Activated CD4-positive, alpha-beta T cell treated with anti-CD3 and anti-CD28 coated beads for 36 hours (primary cell): ENCODE measurements around the gene GNG3. TPM values are rescaled to one million over a fixed set of nuclear protein-coding genes. Genes with fewer than 3 reads are reported as not detected.

Experiments
- ATAC-seq: fragments of 200-7000 bp; cut with Tn5 transposase; one replicate; pipeline ENCODE4 v1.10.0; 2021; ENCODE audit warnings: mild to moderate bottlenecking, moderate library complexity
- CTCF ChIA-PET: fragments of 350-600 bp; sonication (Branson Sonifier 250); formaldehyde crosslinking; loops from one replicate; lab custom pipeline; 2021; ENCODE audit warnings: antibody characterized with exemption; lab: Charles Lee
- POLR2A ChIA-PET: fragments of 350-600 bp; sonication (Branson Sonifier 250); formaldehyde crosslinking; loops from one replicate; lab custom pipeline; 2021; ENCODE audit warnings: antibody characterized with exemption, inconsistent platforms; lab: Charles Lee
- DNase-seq: peaks from one replicate; pipeline ENCODE4 v3.0.0-alpha.2; 2020
- H3K27ac Mint-ChIP-seq: one replicate; pipeline ENCODE4 v1.8.0; 2021; ENCODE audit warnings: mixed read lengths
- H3K27me3 Mint-ChIP-seq: one replicate; pipeline ENCODE4 v1.8.0; 2021; ENCODE audit warnings: mixed read lengths
- H3K36me3 Mint-ChIP-seq: one replicate; pipeline ENCODE4 v1.8.0; 2021; ENCODE audit warnings: low read depth, mixed read lengths
- H3K4me1 Mint-ChIP-seq: one replicate; pipeline ENCODE4 v1.8.0; 2021; ENCODE audit warnings: mixed read lengths
- H3K4me3 Mint-ChIP-seq: one replicate; pipeline ENCODE4 v1.8.0; 2021; ENCODE audit warnings: mild to moderate bottlenecking, moderate library complexity, mixed read lengths
- H3K9me3 Mint-ChIP-seq: one replicate; pipeline ENCODE4 v1.8.0; 2021; ENCODE audit warnings: low read depth, mixed read lengths
- intact Hi-C, 2 experiments: fragments of 100-400 bp; cut with DNase I in 1 of 2; cut with micrococcal nuclease in 1 of 2; formaldehyde crosslinking; loops; one replicate each; pipeline versions ENCODE4 v1.14.2 to v1.15.1; 2022 to 2024; cut with DNase I, micrococcal nuclease
- total RNA-seq, 2 experiments: library from RNA; stranded (reverse); gene quantifications; one replicate each; pipeline ENCODE4 v1.2.3, GENCODE V29; 2021

The GNG3 gene
- not detected for total RNA-seq

GRCh38 chr11:62707277-62707861, at the start of gene GNG3, which contains the start of gene BSCL2:
Gene GNG3 (plus strand): TSS chr11:62707676. CDS start chr11:62708296, 620 bp downstream.
Gene BSCL2 (minus strand): TSS chr11:62707424. CDS start chr11:62707195, 229 bp downstream.
- Mint-ChIP-seq H3K4me3 (peak within 1 kb of the TSS; percentile 86), H3K27me3 (no peaks in the 10 kb centered on the region), H3K27ac (peak within 1 kb of the TSS; percentile 97), H3K36me3 (peaks cover 38% of the 10 kb centered on the region), H3K9me3 (no peaks in the 10 kb centered on the region), H3K4me1 (peaks cover 48% of the 10 kb centered on the region)
- ATAC-seq: no peak
- peak; percentile 33 for DNase-seq
- intact Hi-C loops: loop anchor here (2.0 to 5.0 kb wide), 3 partner anchors 35 to 115 kb away; partner anchors contain the start of genes EML3 (in 1 of the 2), LBHD1 (in 1 of the 2), ROM1 (in 1 of the 2) and TUT1 (in 1 of the 2)
- CTCF ChIA-PET: interaction anchor here (0.6 to 1.6 kb wide), 6 partner anchors 20 to 135 kb away, joined by 3 to 8 read pairs (median 3); partner anchors contain the start of genes C11orf98, CSKMT and HNRNPUL2
- POLR2A ChIA-PET: interaction anchor here (0.6 to 3.2 kb wide), 8 partner anchors 27 to 148 kb away, joined by 4 to 16 read pairs (median 4); partner anchors contain the start of genes B3GAT3, C11orf98, CSKMT and LBHD1

- Mint-ChIP-seq H3K9me3 (no peaks in the 10 kb centered on the region), H3K4me3 (peak overlapping the region; percentile 93), H3K27ac (peak overlapping the region; percentile 89), H3K36me3 (peaks cover 47% of the 10 kb centered on the region), H3K4me1 (peaks cover 32% of the 10 kb centered on the region), H3K27me3 (no peaks in the 10 kb centered on the region)
- POLR2A ChIA-PET: interaction anchor here (0.5 to 2.8 kb wide), 35 partner anchors 9 to 699 kb away, joined by 3 to 38 read pairs (median 7); partner anchors contain the start of genes B3GAT3, BSCL2, EEF1G and GANAB
- CTCF ChIA-PET: interaction anchor here (0.6 to 2.7 kb wide), 17 partner anchors 9 to 363 kb away, joined by 3 to 21 read pairs (median 4); partner anchors contain the start of genes BSCL2, GNG3, INTS5 and MTA2
- ATAC-seq (peak; percentile 60), DNase-seq (peak; percentile 75)
- intact Hi-C loops: loop anchor here (1.0 to 2.0 kb wide), 13 partner anchors 11 to 191 kb away; partner anchors contain the start of genes EML3 (in 2 of the 2), GANAB (in 2 of the 2), INTS5 (in 2 of the 2) and TUT1 (in 2 of the 2)
These were observed 42.9 kb upstream of the GNG3 start for GRCh38 chr11:62664405-62665074.

GRCh38 chr11:62665075-62665598, 42.3 kb upstream of the GNG3 start, which contains the start of the genes C11orf98 and CSKMT:
Gene C11orf98 (minus strand): TSS chr11:62665210. CDS start chr11:62665169, 41 bp downstream.
Gene CSKMT (plus strand): TSS chr11:62665312. CDS start chr11:62665880, 568 bp downstream.
- H3K27me3 Mint-ChIP-seq: no peaks in the 10 kb centered on the region

GRCh38 chr11:62665599-62666258, 41.7 kb upstream of the GNG3 start:
- intact Hi-C loops: loop anchor here (1.0 to 2.0 kb wide), 13 partner anchors 12 to 190 kb away; partner anchors contain the start of genes EML3 (in 2 of the 2), GANAB (in 2 of the 2), INTS5 (in 2 of the 2) and TUT1 (in 2 of the 2)
- peak overlapping the region; percentile 93 for H3K4me3 Mint-ChIP-seq
- no peaks in the 10 kb centered on the region for H3K9me3 Mint-ChIP-seq
- ATAC-seq (peak; percentile 21), DNase-seq (peak; percentile 71)
- peaks cover 42% of the 10 kb centered on the region for H3K4me1 Mint-ChIP-seq
- ChIA-PET POLR2A (interaction anchor here (0.6 to 2.8 kb wide), 30 partner anchors 9 to 1652 kb away, joined by 3 to 38 read pairs (median 10); partner anchors contain the start of genes B3GAT3, BSCL2, EEF1G and GANAB), CTCF (interaction anchor here (0.6 to 2.7 kb wide), 12 partner anchors 8 to 362 kb away, joined by 3 to 21 read pairs (median 4); partner anchors contain the start of genes BSCL2, GNG3, INTS5 and MTA2)
- H3K27ac Mint-ChIP-seq: peak overlapping the region; percentile 89
- H3K36me3 Mint-ChIP-seq: peaks cover 56% of the 10 kb centered on the region
- H3K27me3 Mint-ChIP-seq: no peaks in the 10 kb centered on the region

More at GRCh38 chr11:62665075-62665598, 42.3 kb upstream of the GNG3 start, which contains the start of the genes C11orf98 and CSKMT:
- peaks cover 38% of the 10 kb centered on the region for H3K4me1 Mint-ChIP-seq
- no peaks in the 10 kb centered on the region for H3K9me3 Mint-ChIP-seq
- peaks cover 51% of the 10 kb centered on the region for H3K36me3 Mint-ChIP-seq
- peak within 1 kb of the TSS; percentile 89 for H3K27ac Mint-ChIP-seq
- intact Hi-C loops: loop anchor here (1.0 to 2.0 kb wide), 13 partner anchors 12 to 190 kb away; partner anchors contain the start of genes EML3 (in 2 of the 2), GANAB (in 2 of the 2), INTS5 (in 2 of the 2) and TUT1 (in 2 of the 2)
- peak; percentile 90 for ATAC-seq
- CTCF ChIA-PET: interaction anchor here (0.6 to 2.7 kb wide), 18 partner anchors 9 to 362 kb away, joined by 3 to 21 read pairs (median 4); partner anchors contain the start of genes BSCL2, GNG3, INTS5 and MTA2
- POLR2A ChIA-PET: interaction anchor here (0.5 to 2.8 kb wide), 36 partner anchors 8 to 1653 kb away, joined by 3 to 38 read pairs (median 6); partner anchors contain the start of genes B3GAT3, BSCL2, EEF1G and GANAB
- peak; percentile 97 for DNase-seq
- peak within 1 kb of the TSS; percentile 93 for H3K4me3 Mint-ChIP-seq

- CTCF ChIA-PET: interaction anchor here (1.2 to 2.7 kb wide), 4 partner anchors 12 to 121 kb away, joined by 3 to 21 read pairs (median 13); partner anchors contain the start of genes INTS5, MTA2, TMEM179B and TUT1
These were observed 41.1 kb upstream of the GNG3 start for GRCh38 chr11:62666259-62666926.

GRCh38 chr11:62667460-62667859, 40.0 kb upstream of the GNG3 start:
- DNase-seq: no peak
- Mint-ChIP-seq H3K4me3 (peak overlapping the region; percentile 93), H3K4me1 (peaks cover 48% of the 10 kb centered on the region), H3K27me3 (no peaks in the 10 kb centered on the region), H3K9me3 (no peaks in the 10 kb centered on the region), H3K27ac (peak overlapping the region; percentile 89), H3K36me3 (peaks cover 67% of the 10 kb centered on the region)
- CTCF ChIA-PET: interaction anchor here (0.6 to 1.2 kb wide), 7 partner anchors 9 to 239 kb away, joined by 3 to 5 read pairs (median 3); no protein-coding TSS in a partner anchor
- ATAC-seq: no peak
- POLR2A ChIA-PET: interaction anchor here (0.6 to 3.2 kb wide), 9 partner anchors 9 to 174 kb away, joined by 3 to 23 read pairs (median 4); partner anchors contain the start of genes GANAB, HNRNPUL2, TTC9C and TUT1
- intact Hi-C loops: no loop called here

More at GRCh38 chr11:62666259-62666926, 41.1 kb upstream of the GNG3 start:
- Mint-ChIP-seq H3K27ac (peak overlapping the region; percentile 89), H3K9me3 (no peaks in the 10 kb centered on the region), H3K4me3 (peak overlapping the region; percentile 93), H3K27me3 (no peaks in the 10 kb centered on the region), H3K4me1 (peaks cover 45% of the 10 kb centered on the region), H3K36me3 (peaks cover 61% of the 10 kb centered on the region)
- intact Hi-C loops: no loop called here
- DNase-seq: peak; percentile 32
- ATAC-seq: no peak
- POLR2A ChIA-PET: interaction anchor here (0.6 to 3.2 kb wide), 15 partner anchors 10 to 189 kb away, joined by 3 to 38 read pairs (median 14); partner anchors contain the start of genes HNRNPUL2, INTS5, MTA2 and POLR2G

- ATAC-seq (no peak), DNase-seq (no peak)
- Mint-ChIP-seq H3K4me3 (peak overlapping the region; percentile 91), H3K9me3 (no peaks in the 10 kb centered on the region), H3K27ac (peak overlapping the region; percentile 96), H3K36me3 (peaks cover 61% of the 10 kb centered on the region), H3K4me1 (peaks cover 49% of the 10 kb centered on the region), H3K27me3 (no peaks in the 10 kb centered on the region)
- ChIA-PET POLR2A (interaction anchor here (0.5 to 3.2 kb wide), 12 partner anchors 10 to 131 kb away, joined by 3 to 23 read pairs (median 4); partner anchors contain the start of genes BSCL2, EEF1G, GNG3 and INTS5), CTCF (interaction anchor here (0.6 to 2.2 kb wide), 6 partner anchors 58 to 1198 kb away, joined by 3 to 7 read pairs (median 3); partner anchors contain the start of gene TMEM179B)
- intact Hi-C loops: loop anchor here (2.0 to 5.0 kb wide), 4 partner anchors 38 to 173 kb away; partner anchors contain the start of genes BSCL2 (in 1 of the 2), GNG3 (in 1 of the 2), HNRNPUL2 (in 1 of the 2) and TTC9C (in 1 of the 2)
These were observed 37.9 kb upstream of the GNG3 start for GRCh38 chr11:62669420-62670161.

GRCh38 chr11:62671236-62671607, 36.3 kb upstream of the GNG3 start:
- peak overlapping the region; percentile 91 for H3K4me3 Mint-ChIP-seq
- peak overlapping the region; percentile 96 for H3K27ac Mint-ChIP-seq
- ATAC-seq (peak; percentile 11), DNase-seq (no peak)
- intact Hi-C loops: loop anchor here (1.0 to 5.0 kb wide), 6 partner anchors 25 to 171 kb away; partner anchors contain the start of genes HNRNPUL2 (in 2 of the 2), BSCL2 (in 1 of the 2), GANAB (in 1 of the 2) and GNG3 (in 1 of the 2)
- H3K4me1 Mint-ChIP-seq: peaks cover 51% of the 10 kb centered on the region
- peaks cover 58% of the 10 kb centered on the region for H3K36me3 Mint-ChIP-seq
- no peaks in the 10 kb centered on the region for H3K9me3 Mint-ChIP-seq
- POLR2A ChIA-PET: interaction anchor here (0.7 to 3.0 kb wide), 14 partner anchors 10 to 210 kb away, joined by 3 to 24 read pairs (median 6); partner anchors contain the start of genes B3GAT3, BSCL2, GANAB and GNG3
- CTCF ChIA-PET: interaction anchor here (0.9 to 2.2 kb wide), 10 partner anchors 10 to 247 kb away, joined by 3 to 7 read pairs (median 4); partner anchors contain the start of genes B3GAT3, INTS5 and SLC3A2
- H3K27me3 Mint-ChIP-seq: no peaks in the 10 kb centered on the region
